SK-N-SH treated with all-trans-retinoic acid at 6 μM for 48 hours (cell line): ENCODE data around the gene CGREF1.

Source experiments
- ATAC-seq: fragments of 200-7000 bp; cut with Tn5 transposase; 3 replicates; pipeline ENCODE4 v1.9.1; 2020; ENCODE audit warnings: mild to moderate bottlenecking, moderate library complexity
- BACH2 ChIP-seq: fragments of 250-450 bp; sonication (Bioruptor Pico); IDR thresholded peaks from 2 replicates; pipeline ENCODE4 v1.9.0; 2021; ENCODE audit warnings: mild to moderate bottlenecking, borderline replicate concordance
- CSDC2 ChIP-seq: fragments of 250-450 bp; sonication (Bioruptor Pico); IDR thresholded peaks from 2 replicates; pipeline ENCODE4 v1.5.0; 2020; ENCODE audit warnings: mild to moderate bottlenecking, moderate library complexity
- ESRRG ChIP-seq: fragments of 250-450 bp; sonication (Bioruptor Pico); IDR thresholded peaks from 2 replicates; pipeline ENCODE4 v1.6.1; 2021; ENCODE audit warnings: mild to moderate bottlenecking
- GLIS3 ChIP-seq: fragments of 250-450 bp; sonication (Bioruptor Pico); IDR thresholded peaks from 2 replicates; pipeline ENCODE4 v1.5.0; 2020; ENCODE audit warnings: mild to moderate bottlenecking, moderate library complexity
- ISL1 ChIP-seq: fragments of 250-450 bp; sonication (Bioruptor Pico); IDR thresholded peaks from 2 replicates; pipeline ENCODE4 v2.1.2; 2022; ENCODE audit warnings: mild to moderate bottlenecking, moderate library complexity
- PPARA ChIP-seq: fragments of 250-450 bp; sonication (Bioruptor Pico); IDR thresholded peaks from 2 replicates; pipeline ENCODE4 v1.5.0; 2020; ENCODE audit warnings: mild to moderate bottlenecking, borderline replicate concordance
- RARB ChIP-seq: fragments of 250-450 bp; sonication (Bioruptor Pico); IDR thresholded peaks from 2 replicates; pipeline ENCODE4 v1.8.0; 2021; ENCODE audit warnings: mild to moderate bottlenecking, moderate library complexity
- SNAI2 ChIP-seq: fragments of 250-450 bp; sonication (Bioruptor Pico); IDR thresholded peaks from 2 replicates; pipeline ENCODE4 v1.5.0; 2020; ENCODE audit warnings: mild to moderate bottlenecking, moderate library complexity
- TCF4 ChIP-seq: fragments of 250-450 bp; sonication (Bioruptor Pico); IDR thresholded peaks from 2 replicates; pipeline ENCODE4 v1.8.0; 2021; ENCODE audit warnings: mild to moderate bottlenecking, moderate library complexity, borderline replicate concordance
- ZC3H10 ChIP-seq: fragments of 250-450 bp; sonication (Bioruptor Pico); IDR thresholded peaks from 2 replicates; pipeline ENCODE4 v1.5.1; 2021; ENCODE audit warnings: mild to moderate bottlenecking, moderate library complexity
- ZFP3 ChIP-seq: fragments of 250-450 bp; sonication (Bioruptor Pico); IDR thresholded peaks from 2 replicates; pipeline ENCODE4 v1.5.0; 2020; ENCODE audit warnings: mild to moderate bottlenecking, moderate library complexity
- ZFP30 ChIP-seq: fragments of 450-650 bp; formaldehyde crosslinking; IDR thresholded peaks from 2 replicates; pipeline ENCODE4 v1.5.0; 2022; ENCODE audit warnings: mild to moderate bottlenecking, moderate library complexity
- ZNF565 ChIP-seq: fragments of 450-650 bp; formaldehyde crosslinking; conservative IDR thresholded peaks from 2 replicates; pipeline ENCODE4 v1.5.0; 2020; ENCODE audit warnings: low read depth, mild to moderate bottlenecking, moderate library complexity
- ZNF70 ChIP-seq: fragments of 450-650 bp; formaldehyde crosslinking; IDR thresholded peaks from 2 replicates; pipeline ENCODE4 v1.5.0; 2020; ENCODE audit warnings: mild to moderate bottlenecking, moderate library complexity
- ZNF8 ChIP-seq: fragments of 450-650 bp; formaldehyde crosslinking; IDR thresholded peaks from 2 replicates; pipeline ENCODE4 v1.5.0; 2020; ENCODE audit warnings: mild to moderate bottlenecking, moderate library complexity
- TF ChIP-seq, protein P1 (sequence below): fragments of 250-450 bp; sonication (Bioruptor Pico); IDR thresholded peaks from 2 replicates; pipeline ENCODE4 v1.8.0; 2020; ENCODE audit warnings: mild to moderate bottlenecking, moderate library complexity, borderline replicate concordance
- TF ChIP-seq, protein P2 (sequence below): fragments of 250-450 bp; sonication (Bioruptor Pico); IDR thresholded peaks from 2 replicates; pipeline ENCODE4 v1.5.0; 2020; ENCODE audit warnings: mild to moderate bottlenecking, moderate library complexity
- TF ChIP-seq, protein P3 (sequence below): fragments of 250-450 bp; sonication (Bioruptor Pico); IDR thresholded peaks from 2 replicates; pipeline ENCODE4 v1.5.1; 2021; ENCODE audit warnings: mild to moderate bottlenecking, moderate library complexity

Gene CGREF1

DNA sequence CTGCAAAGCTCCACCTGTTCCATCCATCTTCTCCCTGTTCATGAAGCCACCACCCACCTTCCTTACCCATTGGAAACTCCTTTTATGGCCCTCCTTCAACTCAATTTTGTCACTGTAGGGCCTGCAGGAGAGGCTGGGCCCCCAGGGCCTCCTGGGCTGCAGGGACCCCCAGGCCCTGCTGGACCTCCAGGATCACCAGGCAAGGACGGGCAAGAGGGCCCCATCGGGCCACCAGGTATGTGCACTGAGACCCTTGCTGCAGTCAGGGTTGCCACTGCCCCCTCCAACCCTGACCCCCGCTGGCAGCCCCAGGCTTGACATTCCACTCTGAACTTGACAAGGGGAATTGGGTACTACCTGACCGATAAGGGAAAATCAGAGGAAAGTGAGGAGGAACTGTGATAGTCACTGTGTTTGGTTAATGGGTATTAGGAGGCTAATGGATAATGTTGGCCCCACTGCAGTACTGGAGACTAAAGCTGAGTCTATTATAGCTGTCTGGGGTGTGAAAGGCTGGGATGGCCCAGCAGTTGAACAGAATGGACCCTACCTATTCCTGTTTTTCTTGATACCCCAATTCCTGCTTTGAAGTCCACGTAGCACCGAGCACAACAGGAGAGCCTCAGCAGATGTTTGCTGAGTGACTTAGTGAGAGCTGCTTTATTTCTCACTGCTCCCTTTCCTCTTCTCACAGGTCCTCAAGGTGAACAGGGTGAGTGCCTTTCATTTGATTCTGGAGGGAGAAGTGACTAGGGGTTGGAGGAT lies 34.4 kb downstream of the CGREF1 start:
- TF ChIP-seq GLIS3 (CRISPR knock-in tag) (no peak), PPARA (CRISPR knock-in tag) (no peak), RARB (CRISPR knock-in tag) (no peak), ZC3H10 (CRISPR knock-in tag) (no peak), ZNF70 (CRISPR knock-in tag) (no peak), TCF4 (no peak), SNAI2 (CRISPR knock-in tag) (no peak)
- TF ChIP-seq, protein P1, sequence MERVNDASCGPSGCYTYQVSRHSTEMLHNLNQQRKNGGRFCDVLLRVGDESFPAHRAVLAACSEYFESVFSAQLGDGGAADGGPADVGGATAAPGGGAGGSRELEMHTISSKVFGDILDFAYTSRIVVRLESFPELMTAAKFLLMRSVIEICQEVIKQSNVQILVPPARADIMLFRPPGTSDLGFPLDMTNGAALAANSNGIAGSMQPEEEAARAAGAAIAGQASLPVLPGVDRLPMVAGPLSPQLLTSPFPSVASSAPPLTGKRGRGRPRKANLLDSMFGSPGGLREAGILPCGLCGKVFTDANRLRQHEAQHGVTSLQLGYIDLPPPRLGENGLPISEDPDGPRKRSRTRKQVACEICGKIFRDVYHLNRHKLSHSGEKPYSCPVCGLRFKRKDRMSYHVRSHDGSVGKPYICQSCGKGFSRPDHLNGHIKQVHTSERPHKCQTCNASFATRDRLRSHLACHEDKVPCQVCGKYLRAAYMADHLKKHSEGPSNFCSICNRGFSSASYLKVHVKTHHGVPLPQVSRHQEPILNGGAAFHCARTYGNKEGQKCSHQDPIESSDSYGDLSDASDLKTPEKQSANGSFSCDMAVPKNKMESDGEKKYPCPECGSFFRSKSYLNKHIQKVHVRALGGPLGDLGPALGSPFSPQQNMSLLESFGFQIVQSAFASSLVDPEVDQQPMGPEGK = no peak
- TF ChIP-seq, protein P2, sequence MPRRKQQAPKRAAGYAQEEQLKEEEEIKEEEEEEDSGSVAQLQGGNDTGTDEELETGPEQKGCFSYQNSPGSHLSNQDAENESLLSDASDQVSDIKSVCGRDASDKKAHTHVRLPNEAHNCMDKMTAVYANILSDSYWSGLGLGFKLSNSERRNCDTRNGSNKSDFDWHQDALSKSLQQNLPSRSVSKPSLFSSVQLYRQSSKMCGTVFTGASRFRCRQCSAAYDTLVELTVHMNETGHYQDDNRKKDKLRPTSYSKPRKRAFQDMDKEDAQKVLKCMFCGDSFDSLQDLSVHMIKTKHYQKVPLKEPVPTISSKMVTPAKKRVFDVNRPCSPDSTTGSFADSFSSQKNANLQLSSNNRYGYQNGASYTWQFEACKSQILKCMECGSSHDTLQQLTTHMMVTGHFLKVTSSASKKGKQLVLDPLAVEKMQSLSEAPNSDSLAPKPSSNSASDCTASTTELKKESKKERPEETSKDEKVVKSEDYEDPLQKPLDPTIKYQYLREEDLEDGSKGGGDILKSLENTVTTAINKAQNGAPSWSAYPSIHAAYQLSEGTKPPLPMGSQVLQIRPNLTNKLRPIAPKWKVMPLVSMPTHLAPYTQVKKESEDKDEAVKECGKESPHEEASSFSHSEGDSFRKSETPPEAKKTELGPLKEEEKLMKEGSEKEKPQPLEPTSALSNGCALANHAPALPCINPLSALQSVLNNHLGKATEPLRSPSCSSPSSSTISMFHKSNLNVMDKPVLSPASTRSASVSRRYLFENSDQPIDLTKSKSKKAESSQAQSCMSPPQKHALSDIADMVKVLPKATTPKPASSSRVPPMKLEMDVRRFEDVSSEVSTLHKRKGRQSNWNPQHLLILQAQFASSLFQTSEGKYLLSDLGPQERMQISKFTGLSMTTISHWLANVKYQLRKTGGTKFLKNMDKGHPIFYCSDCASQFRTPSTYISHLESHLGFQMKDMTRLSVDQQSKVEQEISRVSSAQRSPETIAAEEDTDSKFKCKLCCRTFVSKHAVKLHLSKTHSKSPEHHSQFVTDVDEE (CRISPR knock-in tag) = no peak
- ATAC-seq = no peak

DNA sequence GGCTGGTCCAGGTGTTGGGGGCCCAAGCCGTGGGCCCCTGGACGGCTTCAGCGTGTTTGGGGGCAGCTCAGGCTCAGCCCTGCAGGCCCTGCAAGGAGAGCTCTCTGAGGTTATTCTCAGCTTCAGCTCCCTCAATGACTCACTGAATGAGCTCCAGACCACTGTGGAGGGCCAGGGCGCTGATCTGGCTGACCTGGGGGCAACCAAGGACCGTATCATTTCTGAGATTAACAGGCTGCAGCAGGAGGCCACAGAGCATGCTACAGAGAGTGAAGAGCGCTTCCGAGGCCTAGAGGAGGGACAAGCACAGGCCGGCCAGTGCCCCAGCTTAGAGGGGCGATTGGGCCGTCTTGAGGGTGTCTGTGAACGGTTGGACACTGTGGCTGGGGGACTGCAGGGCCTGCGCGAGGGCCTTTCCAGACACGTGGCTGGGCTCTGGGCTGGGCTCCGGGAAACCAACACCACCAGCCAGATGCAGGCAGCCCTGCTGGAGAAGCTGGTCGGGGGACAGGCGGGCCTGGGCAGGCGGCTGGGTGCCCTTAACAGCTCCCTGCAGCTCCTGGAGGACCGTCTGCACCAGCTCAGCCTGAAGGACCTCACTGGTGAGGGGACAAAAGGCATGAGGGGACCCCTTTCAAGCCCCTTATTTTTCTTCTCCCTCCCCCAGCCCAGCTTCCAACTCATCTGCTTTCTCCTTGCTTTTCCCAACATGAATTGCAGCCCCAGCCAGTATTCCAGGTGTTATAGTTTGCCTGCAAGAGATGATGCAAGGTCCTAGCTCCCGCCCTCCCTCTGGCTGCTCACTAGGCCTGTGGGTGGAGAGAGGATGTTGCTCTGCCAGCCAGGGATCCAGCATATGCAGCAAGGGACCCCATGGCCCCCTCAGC lies 35.3 kb downstream of the CGREF1 start:
- ATAC-seq = no peak
- TF ChIP-seq ZNF70 (CRISPR knock-in tag) (no peak), BACH2 (CRISPR knock-in tag) (no peak), SNAI2 (CRISPR knock-in tag) (no peak), GLIS3 (CRISPR knock-in tag) (no peak), ZNF565 (CRISPR knock-in tag) (no peak), RARB (CRISPR knock-in tag) (no peak), ISL1 (CRISPR knock-in tag) (no peak), ESRRG (CRISPR knock-in tag) (no peak), PPARA (CRISPR knock-in tag) (no peak), TCF4 (no peak), ZFP30 (CRISPR knock-in tag) (no peak), CSDC2 (CRISPR knock-in tag) (no peak), ZC3H10 (CRISPR knock-in tag) (no peak), ZFP3 (CRISPR knock-in tag) (no peak), ZNF8 (CRISPR knock-in tag) (no peak)
- TF ChIP-seq, protein P1 = no peak
- TF ChIP-seq, protein P2 (CRISPR knock-in tag) = no peak
- TF ChIP-seq, protein P3, sequence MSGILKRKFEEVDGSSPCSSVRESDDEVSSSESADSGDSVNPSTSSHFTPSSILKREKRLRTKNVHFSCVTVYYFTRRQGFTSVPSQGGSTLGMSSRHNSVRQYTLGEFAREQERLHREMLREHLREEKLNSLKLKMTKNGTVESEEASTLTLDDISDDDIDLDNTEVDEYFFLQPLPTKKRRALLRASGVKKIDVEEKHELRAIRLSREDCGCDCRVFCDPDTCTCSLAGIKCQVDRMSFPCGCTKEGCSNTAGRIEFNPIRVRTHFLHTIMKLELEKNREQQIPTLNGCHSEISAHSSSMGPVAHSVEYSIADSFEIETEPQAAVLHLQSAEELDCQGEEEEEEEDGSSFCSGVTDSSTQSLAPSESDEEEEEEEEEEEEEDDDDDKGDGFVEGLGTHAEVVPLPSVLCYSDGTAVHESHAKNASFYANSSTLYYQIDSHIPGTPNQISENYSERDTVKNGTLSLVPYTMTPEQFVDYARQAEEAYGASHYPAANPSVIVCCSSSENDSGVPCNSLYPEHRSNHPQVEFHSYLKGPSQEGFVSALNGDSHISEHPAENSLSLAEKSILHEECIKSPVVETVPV = no peak
